ENCODE data around the gene CUL2. TPM values are rescaled to one million over a fixed set of nuclear protein-coding genes. Genes with fewer than 3 reads are reported as not detected.
"Not testable (repeated sequence)": the region's sequence is repeated elsewhere in the genome, so short reads cannot be mapped to it uniquely, and the experiment has no call there.

CUL2 gene
- total RNA-seq, 1 donor from 2014 or later, result 33.8 TPM

- not testable (repeated sequence) for DNase-seq (ENCODE audit: extremely low read depth, low read depth, low spot score)
These were observed 9.9 kb downstream of the CUL2 start for GRCh38 chr10:35080261-35080660.

GRCh38 chr10:35079763-35080162, 10.4 kb downstream of the CUL2 start:
- no peak for DNase-seq (ENCODE audit: extremely low read depth, low read depth, low spot score)

GRCh38 chr10:35079265-35079664, 10.9 kb downstream of the CUL2 start:
- DNase-seq (ENCODE audit: extremely low read depth, low read depth, low spot score), result no peak

- DNase-seq (ENCODE audit: extremely low read depth, low read depth, low spot score), result no peak
These were observed 14.9 kb downstream of the CUL2 start for GRCh38 chr10:35075228-35075627.

GRCh38 chr10:35074266-35074665, 15.9 kb downstream of the CUL2 start:
- DNase-seq (ENCODE audit: extremely low read depth, low read depth, low spot score), result no peak

- no peak for DNase-seq (ENCODE audit: extremely low read depth, low read depth, low spot score)
These were observed 19.6 kb downstream of the CUL2 start for GRCh38 chr10:35070521-35070920.

GRCh38 chr10:35063837-35064454, 26.2 kb downstream of the CUL2 start:
- DNase-seq (ENCODE audit: extremely low read depth, low read depth, low spot score), result no peak

GRCh38 chr10:35059481-35059880, 30.7 kb downstream of the CUL2 start:
- DNase-seq (ENCODE audit: extremely low read depth, low read depth, low spot score), result no peak

GRCh38 chr10:35058686-35059085, 31.5 kb downstream of the CUL2 start:
- DNase-seq (ENCODE audit: extremely low read depth, low read depth, low spot score), result no peak

- DNase-seq (ENCODE audit: extremely low read depth, low read depth, low spot score), result peak; percentile 68
These were observed 32.0 kb downstream of the CUL2 start for GRCh38 chr10:35058134-35058533.

- no peak for DNase-seq (ENCODE audit: extremely low read depth, low read depth, low spot score)
These were observed 33.5 kb downstream of the CUL2 start for GRCh38 chr10:35056686-35057085.

- no peak for DNase-seq (ENCODE audit: extremely low read depth, low read depth, low spot score)
These were observed 34.0 kb downstream of the CUL2 start for GRCh38 chr10:35056133-35056532.

- no peak for DNase-seq (ENCODE audit: extremely low read depth, low read depth, low spot score)
These were observed 39.6 kb downstream of the CUL2 start for GRCh38 chr10:35050568-35050967.

GRCh38 chr10:35046074-35046473, 44.1 kb downstream of the CUL2 start:
- no peak for DNase-seq (ENCODE audit: extremely low read depth, low read depth, low spot score)

- DNase-seq (ENCODE audit: extremely low read depth, low read depth, low spot score), result not testable (repeated sequence)
These were observed 44.9 kb downstream of the CUL2 start for GRCh38 chr10:35045275-35045674.

- no peak for DNase-seq (ENCODE audit: extremely low read depth, low read depth, low spot score)
These were observed 46.3 kb downstream of the CUL2 start for GRCh38 chr10:35043796-35044344.

GRCh38 chr10:35042783-35043182, 47.4 kb downstream of the CUL2 start:
- no peak for DNase-seq (ENCODE audit: extremely low read depth, low read depth, low spot score)

GRCh38 chr10:35041502-35041879, 48.6 kb downstream of the CUL2 start:
- DNase-seq (ENCODE audit: extremely low read depth, low read depth, low spot score), result no peak

- DNase-seq (ENCODE audit: extremely low read depth, low read depth, low spot score), result no peak
These were observed 49.2 kb downstream of the CUL2 start for GRCh38 chr10:35040760-35041501.

- DNase-seq (ENCODE audit: extremely low read depth, low read depth, low spot score), result no peak
These were observed 53.0 kb downstream of the CUL2 start for GRCh38 chr10:35037104-35037503.

- DNase-seq (ENCODE audit: extremely low read depth, low read depth, low spot score), result no peak
These were observed 54.5 kb downstream of the CUL2 start for GRCh38 chr10:35035606-35036005.

GRCh38 chr10:35027567-35027966, 62.6 kb downstream of the CUL2 start:
- no peak for DNase-seq (ENCODE audit: extremely low read depth, low read depth, low spot score)

All from glomerular endothelial cell (primary cell).